Endothelial cell (in vitro differentiated cells): ENCODE measurements around the gene OR11G2. TPM values are rescaled to one million over a fixed set of nuclear protein-coding genes. Genes with fewer than 3 reads are reported as not detected.
"Not testable (repeated sequence)": the region's sequence is repeated elsewhere in the genome, so short reads cannot be mapped to it uniquely, and the experiment has no call there.

ENCODE experiments used
- DNase-seq: peaks from one replicate; pipeline ENCODE4 v3.0.0; 2021; ENCODE audit warnings: low spot score
- H3K27ac Mint-ChIP-seq: one replicate; pipeline ENCODE4 v1.8.0; 2021; ENCODE audit warnings: mixed read lengths, inconsistent platforms; ENCODE audit not compliant: unreplicated experiment
- H3K27me3 Mint-ChIP-seq: one replicate; pipeline ENCODE4 v1.8.0; 2021; ENCODE audit warnings: mild to moderate bottlenecking, moderate library complexity, mixed read lengths, inconsistent platforms; ENCODE audit not compliant: unreplicated experiment
- H3K36me3 Mint-ChIP-seq: one replicate; pipeline ENCODE4 v1.8.0; 2021; ENCODE audit warnings: mild to moderate bottlenecking, low read depth, mixed read lengths, inconsistent platforms; ENCODE audit not compliant: unreplicated experiment
- H3K4me1 Mint-ChIP-seq: one replicate; pipeline ENCODE4 v1.8.0; 2021; ENCODE audit warnings: mild to moderate bottlenecking, mixed read lengths, inconsistent platforms; ENCODE audit not compliant: unreplicated experiment
- H3K4me3 Mint-ChIP-seq: one replicate; pipeline ENCODE4 v1.8.0; 2021; ENCODE audit warnings: mild to moderate bottlenecking, mixed read lengths, inconsistent platforms; ENCODE audit not compliant: unreplicated experiment
- H3K9me3 Mint-ChIP-seq: one replicate; pipeline ENCODE4 v1.8.0; 2021; ENCODE audit warnings: mixed read lengths, inconsistent platforms; ENCODE audit not compliant: unreplicated experiment
- CTCF ChIP-seq: fragments of 200-600 bp; sonication (generic); IDR thresholded peaks from one replicate; pipeline ENCODE4 v1.5.0; 2021; ENCODE audit warnings: antibody characterized with exemption; ENCODE audit not compliant: unreplicated experiment
- total RNA-seq: library from RNA; stranded (reverse); fragmentation: NEBNext Ultra II Directional; extraction: Animal tissue kit (Norgen Biotek cat#: 25700); gene quantifications from one replicate; pipeline ENCODE4 v1.2.1, GENCODE V29; 2021; ENCODE audit not compliant: unreplicated experiment

Gene OR11G2
- total RNA-seq, 1 donor from 2014 or later = not detected

- Mint-ChIP-seq H3K36me3 (peaks cover 7% of the 10 kb centered on the region), H3K27ac (no peak overlapping the region), H3K4me3 (no peak overlapping the region), H3K27me3 (no peaks in the 10 kb centered on the region), H3K4me1 (no peaks in the 10 kb centered on the region), H3K9me3 (peaks cover 8% of the 10 kb centered on the region)
- no peak for TF ChIP-seq CTCF
- no peak for DNase-seq
Measured at GRCh38 chr14:20219033-20219432, 28.3 kb downstream of the OR11G2 start.

DNA sequence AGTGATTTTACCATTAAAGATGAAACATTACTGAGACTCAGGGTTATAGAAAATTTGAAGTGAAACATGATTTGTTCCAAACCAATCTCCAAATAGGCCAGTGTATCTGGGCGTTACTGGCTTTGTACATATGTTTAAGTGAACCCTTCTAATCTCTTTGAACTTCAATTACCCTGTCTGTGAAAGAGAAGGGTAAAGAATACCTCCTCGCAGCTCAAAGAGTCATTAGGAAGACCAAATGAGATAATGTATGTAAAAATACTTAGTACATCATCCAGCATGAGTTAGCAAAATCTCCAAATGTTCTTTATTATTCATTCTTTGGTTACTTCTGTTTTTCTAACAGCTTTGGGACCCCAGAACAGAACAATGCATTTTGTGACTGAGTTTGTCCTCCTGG lies 32.7 kb downstream of the OR11G2 start, which contains the start of gene OR11H6:
Gene OR11H6, plus strand, starts transcription at position 301 of the 400 bp plus-strand sequence. Its CDS starts 0 bp downstream, at position 301.
- Mint-ChIP-seq H3K9me3 (peaks cover 13% of the 10 kb centered on the region), H3K36me3 (no peaks in the 10 kb centered on the region), H3K4me3 (no peak within 1 kb of the TSS), H3K27ac (no peak within 1 kb of the TSS), H3K27me3 (no peaks in the 10 kb centered on the region), H3K4me1 (no peaks in the 10 kb centered on the region)
- no peak for DNase-seq
- no peak for TF ChIP-seq CTCF

DNA sequence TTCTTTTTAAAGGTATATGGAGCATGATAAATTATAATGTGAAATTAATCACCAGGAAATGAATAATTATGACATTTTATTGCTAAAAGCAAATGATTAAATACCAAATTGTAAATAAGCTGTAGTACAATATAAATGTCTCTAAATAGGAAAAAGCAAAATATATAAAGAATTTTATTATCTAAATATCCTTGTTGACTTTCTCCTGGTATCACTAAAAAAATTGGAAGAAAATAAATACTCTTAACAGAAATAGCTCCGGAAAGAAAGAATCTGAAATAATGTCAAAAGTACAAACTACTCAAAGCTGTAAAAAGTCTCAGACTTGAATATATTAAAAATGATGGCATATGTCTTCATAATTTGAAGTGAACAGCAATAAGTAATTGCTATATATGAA lies 38.0 kb downstream of the OR11G2 start, which contains the start of gene OR11H7:
Gene OR11H7, plus strand, starts transcription at position 301 of the 400 bp plus-strand sequence.
- no peak for DNase-seq
- H3K27me3 Mint-ChIP-seq = no peaks in the 10 kb centered on the region
- no peak within 1 kb of the TSS for H3K27ac Mint-ChIP-seq
- peaks cover 23% of the 10 kb centered on the region for H3K9me3 Mint-ChIP-seq
- no peak for TF ChIP-seq CTCF
- H3K4me1 Mint-ChIP-seq = no peaks in the 10 kb centered on the region
- H3K4me3 Mint-ChIP-seq = no peak within 1 kb of the TSS
- H3K36me3 Mint-ChIP-seq = no peaks in the 10 kb centered on the region

DNA sequence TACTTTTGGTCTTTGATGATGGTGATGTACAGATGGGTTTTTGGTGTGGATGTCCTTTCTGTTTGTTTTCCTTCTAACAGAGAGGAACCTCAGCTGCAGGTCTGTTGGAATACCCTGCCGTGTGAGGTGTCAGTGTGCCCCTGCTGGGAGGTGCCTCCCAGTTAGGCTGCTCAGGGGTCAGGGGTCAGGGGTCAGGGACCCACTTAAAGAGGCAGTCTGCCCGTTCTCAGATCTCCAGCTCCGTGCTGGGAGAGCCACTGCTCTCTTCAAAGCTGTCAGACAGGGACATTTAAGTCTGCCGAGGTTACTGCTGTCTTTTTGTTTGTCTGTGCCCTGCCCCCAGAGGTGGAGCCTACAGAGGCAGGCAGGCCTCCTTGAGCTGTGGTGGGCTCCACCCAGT lies 44.7 kb downstream of the OR11G2 start:
- not testable (repeated sequence) for H3K4me1 Mint-ChIP-seq, H3K36me3 Mint-ChIP-seq, H3K9me3 Mint-ChIP-seq, H3K27ac Mint-ChIP-seq, H3K27me3 Mint-ChIP-seq, H3K4me3 Mint-ChIP-seq, DNase-seq

DNA sequence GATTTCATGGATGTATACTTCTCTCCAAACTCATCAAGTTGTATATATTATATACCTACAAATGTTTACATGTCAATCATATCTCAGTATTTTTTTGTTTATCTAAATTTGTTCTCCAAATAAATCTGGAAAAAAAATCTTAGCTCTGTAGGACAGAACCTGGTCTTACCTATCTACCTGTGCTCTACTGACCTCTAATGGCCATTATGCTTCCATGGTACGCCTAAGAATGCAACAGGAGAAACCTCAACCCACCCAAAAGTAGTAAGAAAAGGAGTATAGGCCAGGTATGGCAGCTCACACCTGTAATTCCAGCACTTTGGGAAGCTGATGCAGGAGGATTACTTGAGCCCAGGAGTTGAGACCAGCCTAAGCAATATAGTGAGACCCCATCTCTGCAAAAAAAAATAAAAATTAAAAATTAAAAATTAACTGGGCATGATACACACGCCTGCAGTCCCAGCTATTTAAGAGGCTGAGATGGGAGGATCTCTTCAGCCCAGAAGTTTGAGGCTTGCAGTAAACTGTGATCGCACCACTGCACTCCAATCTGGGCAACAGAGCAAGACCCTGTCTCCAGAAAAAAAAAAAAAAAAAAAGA lies 57.0 kb downstream of the OR11G2 start:
- Mint-ChIP-seq H3K36me3 (no peaks in the 10 kb centered on the region), H3K9me3 (peaks cover 20% of the 10 kb centered on the region), H3K4me3 (no peak overlapping the region), H3K27me3 (peaks cover 2% of the 10 kb centered on the region), H3K4me1 (no peaks in the 10 kb centered on the region), H3K27ac (no peak overlapping the region)
- DNase-seq = no peak
- TF ChIP-seq CTCF = no peak

Other genes with a start within 250 kb of the OR11G2 start
- gene OR4K15, start 215.3 kb upstream of the OR11G2 start, total RNA-seq = not detected
- not detected for gene OR4Q2, start 188.7 kb upstream of the OR11G2 start, total RNA-seq
- gene OR4K14, start 171.6 kb upstream of the OR11G2 start, total RNA-seq = not detected
- gene OR4K13, start 154.9 kb upstream of the OR11G2 start, total RNA-seq = not detected
- not detected for gene OR4L1, start 130.9 kb upstream of the OR11G2 start, total RNA-seq
- gene OR4K17, start 80.2 kb upstream of the OR11G2 start, total RNA-seq = not detected
- gene OR4N5, start 52.1 kb upstream of the OR11G2 start, total RNA-seq = not detected
- not detected for gene OR11H6, start 32.8 kb downstream of the OR11G2 start, total RNA-seq
- not detected for gene OR11H7, start 38.1 kb downstream of the OR11G2 start, total RNA-seq
- gene OR11H4, start 48.4 kb downstream of the OR11G2 start, total RNA-seq = not detected
- 14.3 TPM for gene TTC5, start 115.1 kb downstream of the OR11G2 start, total RNA-seq
- 91.1 TPM for gene CCNB1IP1, start 142.4 kb downstream of the OR11G2 start, total RNA-seq
- gene PARP2, start 152.7 kb downstream of the OR11G2 start, total RNA-seq = 24.4 TPM
- 44.0 TPM for gene TEP1, start 222.6 kb downstream of the OR11G2 start, total RNA-seq
- gene KLHL33, start 245.3 kb downstream of the OR11G2 start, total RNA-seq = 0.08 TPM